Muscle layer of duodenum (tissue), 2 donors: ENCODE results near the gene COL6A1.

Source experiments
- H3K27ac ChIP-seq: one replicate; pipeline ENCODE4 v1.7.0; 2013; ENCODE audit warnings: mild to moderate bottlenecking, low read length
- H3K27me3 ChIP-seq: one replicate; pipeline ENCODE4 v1.7.0; 2013; ENCODE audit warnings: low read depth, mild to moderate bottlenecking, control low read depth, low read length
- H3K36me3 ChIP-seq, 2 donors: one replicate each; pipeline ENCODE4 v1.7.0; 2013; ENCODE audit warnings: low read length in 2 of 2, control low read depth in 1 of 2, mild to moderate bottlenecking in 1 of 2; ENCODE audit not compliant: insufficient read depth in 2 of 2, control insufficient read depth in 1 of 2
- H3K4me1 ChIP-seq, 2 donors: one replicate each; pipeline ENCODE4 v1.7.0; 2013; ENCODE audit warnings: low read length in 2 of 2, mild to moderate bottlenecking in 2 of 2, control low read depth in 1 of 2, moderate library complexity in 1 of 2; ENCODE audit not compliant: insufficient read depth in 2 of 2, control insufficient read depth in 1 of 2
- H3K4me3 ChIP-seq, 2 donors: one replicate each; pipeline ENCODE4 v1.7.0; 2013; ENCODE audit warnings: low read length in 2 of 2, low read depth in 1 of 2, mild to moderate bottlenecking in 1 of 2
- H3K9me3 ChIP-seq, 2 donors: one replicate each; pipeline ENCODE4 v1.7.0; 2013; ENCODE audit warnings: low read length in 2 of 2, control low read depth in 1 of 2, mild to moderate bottlenecking in 1 of 2; ENCODE audit not compliant: control insufficient read depth in 1 of 2
- donor health status: healthy.

The COL6A1 gene

DNA sequence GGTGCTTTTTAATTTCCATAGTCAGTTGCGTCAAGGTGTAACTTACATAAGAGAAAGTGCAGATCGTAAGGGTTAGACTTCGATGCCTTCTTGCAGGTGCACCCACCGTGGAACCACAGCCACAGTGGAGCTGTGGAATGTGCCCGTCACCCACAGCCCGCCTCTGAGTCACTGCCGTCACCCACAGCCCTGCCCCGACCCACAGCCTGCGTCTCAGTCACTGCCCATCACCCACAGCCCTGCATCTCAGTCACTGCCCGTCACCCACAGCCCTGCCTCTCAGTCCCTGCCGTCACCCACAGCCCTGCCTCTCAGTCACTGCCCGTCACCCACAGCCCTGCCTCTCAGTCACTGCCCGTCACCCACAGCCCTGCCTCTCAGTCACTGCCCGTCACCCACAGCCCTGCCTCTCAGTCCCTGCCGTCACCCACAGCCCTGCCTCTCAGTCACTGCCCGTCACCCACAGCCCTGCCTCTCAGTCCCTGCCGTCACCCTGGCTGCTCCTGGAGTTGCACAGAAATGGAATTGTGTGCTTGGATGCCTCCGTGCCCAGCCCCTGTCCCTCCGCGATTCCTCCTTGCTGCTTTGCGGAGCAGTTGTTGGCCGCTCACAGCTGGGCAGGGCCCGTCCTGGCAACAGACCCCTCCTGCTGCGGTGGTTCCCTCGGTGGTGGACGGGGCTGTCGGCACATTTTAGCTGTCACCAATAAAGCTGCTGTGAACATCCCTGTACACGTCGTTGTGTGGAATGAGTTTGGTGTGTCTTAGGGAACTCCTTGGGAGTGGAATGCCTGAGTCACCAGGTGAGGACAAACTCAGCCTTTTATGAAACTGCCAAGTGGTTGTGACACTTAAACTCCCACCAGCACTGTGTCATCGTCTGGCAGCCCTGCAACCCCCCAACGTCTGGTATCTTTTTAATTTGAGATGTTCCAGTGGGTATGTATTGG is 71.4 kb downstream of the COL6A1 start:
- H3K27ac ChIP-seq, result no peak overlapping the region
- H3K4me1 ChIP-seq, result peaks cover 0 to 23% of the 10 kb centered on the region in 2 donors
- H3K4me3 ChIP-seq, result no peak overlapping the region
- H3K36me3 ChIP-seq, result no peaks in the 10 kb centered on the region
- no peaks in the 10 kb centered on the region for H3K9me3 ChIP-seq
- H3K27me3 ChIP-seq, result no peaks in the 10 kb centered on the region

DNA sequence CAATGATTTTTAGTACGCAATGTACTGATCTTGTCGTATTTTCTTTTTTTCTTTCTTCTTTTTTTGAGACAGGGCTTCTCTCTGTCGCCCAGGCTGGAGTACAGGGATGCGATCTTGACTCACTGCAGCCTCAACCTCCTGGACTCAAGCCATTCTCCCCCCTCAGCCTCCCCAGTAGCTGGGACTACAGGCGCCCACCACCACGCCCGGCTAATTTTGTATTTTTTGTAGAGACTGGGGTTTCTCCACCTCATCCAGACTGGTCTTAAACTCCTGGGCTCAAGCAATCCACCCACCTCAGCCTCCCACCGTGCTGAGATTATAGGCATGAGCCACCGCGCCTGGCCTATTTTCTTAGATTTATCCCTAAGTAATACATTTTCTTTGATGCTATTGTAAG is 72.5 kb downstream of the COL6A1 start:
- Histone ChIP-seq H3K36me3 (no peaks in the 10 kb centered on the region), H3K27ac (no peak overlapping the region), H3K4me1 (peaks cover 0 to 23% of the 10 kb centered on the region in 2 donors), H3K27me3 (no peaks in the 10 kb centered on the region), H3K4me3 (no peak overlapping the region), H3K9me3 (no peaks in the 10 kb centered on the region)

DNA sequence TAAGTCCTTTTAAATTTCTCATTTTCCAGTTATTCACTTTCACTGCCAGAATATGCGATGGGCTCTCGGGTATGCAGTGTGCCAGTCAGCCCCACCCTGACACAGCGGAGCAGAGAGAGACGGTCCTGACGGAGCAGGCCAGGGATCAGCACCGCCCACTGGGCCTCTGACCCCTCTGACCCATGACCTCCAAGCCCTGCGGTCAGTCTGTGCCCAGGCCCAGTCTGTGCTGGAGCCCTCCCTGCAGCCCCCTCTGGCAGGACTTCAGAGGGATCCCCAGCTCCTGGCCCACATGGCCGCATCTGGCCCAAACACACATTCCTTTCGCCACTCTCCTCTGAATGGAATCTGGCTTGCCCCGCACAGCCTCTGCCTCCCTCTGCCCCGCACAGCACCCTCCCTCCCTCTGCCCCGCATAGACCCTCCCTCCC is 72.9 kb downstream of the COL6A1 start:
- Histone ChIP-seq H3K4me3 (no peak overlapping the region), H3K27me3 (no peaks in the 10 kb centered on the region), H3K4me1 (peaks cover 0 to 23% of the 10 kb centered on the region in 2 donors), H3K27ac (no peak overlapping the region), H3K36me3 (no peaks in the 10 kb centered on the region), H3K9me3 (no peaks in the 10 kb centered on the region)
